ENCODE measurements around the gene HOXB6.
A peak's percentile ranks its signal among the peaks of the same experiment; 100 is the strongest.

The HOXB6 gene

GRCh38 chr17:48551596-48552465 lies 53.0 kb downstream of the HOXB6 start:
- no peak for DNase-seq

- DNase-seq: no peak
Observed at GRCh38 chr17:48551214-48551555, 53.6 kb downstream of the HOXB6 start.

GRCh38 chr17:48550502-48551213 lies 54.1 kb downstream of the HOXB6 start:
- DNase-seq: no peak

- no peak for DNase-seq
Observed at GRCh38 chr17:48549914-48550501, 54.8 kb downstream of the HOXB6 start.

- DNase-seq: no peak
Observed at GRCh38 chr17:48549281-48549630, 55.5 kb downstream of the HOXB6 start.

GRCh38 chr17:48548523-48549280 lies 56.1 kb downstream of the HOXB6 start:
- DNase-seq: no peak

- DNase-seq: peak; percentile 45
Observed at GRCh38 chr17:48547808-48548522, 56.8 kb downstream of the HOXB6 start.

GRCh38 chr17:48546924-48547807 lies 57.6 kb downstream of the HOXB6 start:
- no peak for DNase-seq

- no peak for DNase-seq
Observed at GRCh38 chr17:48546137-48546923, 58.5 kb downstream of the HOXB6 start.
